Fibroblast of skin of abdomen (primary cell): ENCODE results near the gene BEND3. TPM values are rescaled to one million over a fixed set of nuclear protein-coding genes. Genes with fewer than 3 reads are reported as not detected.
"Not testable (repeated sequence)": the region's sequence is repeated elsewhere in the genome, so short reads cannot be mapped to it uniquely, and the experiment has no call there.

ENCODE experiments used
- DNase-seq: peaks from one replicate; pipeline ENCODE4 v3.0.0-alpha.2; 2013
- polyA plus RNA-seq, 2 experiments: library from polyadenylated mRNA; unstranded; fragments of 120-200 nt; gene quantifications; one replicate each; pipeline ENCODE4 v1.2.1, GENCODE V29; 2013; ENCODE audit not compliant: insufficient read length in 2 of 2

BEND3 gene
- 3.0 TPM for polyA plus RNA-seq (2013, experiment 1 of 2; ENCODE audit: insufficient read length)
- polyA plus RNA-seq (2013, experiment 2 of 2; ENCODE audit: insufficient read length): 2.6 TPM

DNA sequence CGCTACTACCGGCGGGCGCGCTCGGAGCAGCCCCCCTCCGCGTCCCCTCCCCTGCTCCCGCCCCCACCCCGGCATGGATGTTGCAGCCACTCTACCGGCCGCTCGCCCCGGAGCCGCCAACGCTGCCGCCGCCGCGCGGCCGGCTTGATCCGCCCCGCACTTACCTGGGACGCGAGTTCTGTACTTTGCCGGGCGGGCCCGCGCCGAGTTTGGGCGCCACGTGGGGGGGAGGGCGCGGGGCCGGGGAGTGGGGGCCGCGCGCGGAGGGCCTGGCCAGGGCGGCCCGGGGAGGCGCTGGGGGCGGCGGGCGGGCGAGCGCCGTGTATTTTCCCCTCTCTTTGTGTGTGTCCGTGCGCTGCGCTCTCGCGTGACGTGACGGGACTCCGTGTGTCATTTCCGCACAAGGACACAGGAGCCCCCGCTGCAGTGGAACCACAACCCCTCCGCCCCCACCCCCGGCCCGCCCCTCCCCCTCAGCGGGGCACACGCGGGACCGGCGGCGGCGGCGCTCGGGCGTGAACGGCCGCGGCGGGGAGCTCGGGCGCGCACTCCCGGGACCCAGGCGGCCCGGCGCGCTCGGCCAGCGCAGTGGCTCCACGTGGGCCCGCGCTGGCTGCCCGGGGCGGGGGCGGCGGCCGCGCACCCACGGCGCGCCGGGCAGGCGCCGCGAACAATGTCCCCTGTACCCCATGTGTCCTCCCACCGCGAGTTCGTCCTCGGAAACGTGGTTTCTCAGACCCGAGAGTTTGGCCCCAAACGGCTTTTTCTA, at the start of gene BEND3:
Gene BEND3, minus strand, starts transcription at position 590 of the 769 bp plus-strand sequence. CDS start 16,230 bp downstream, outside the sequence.
- peak; percentile 29 for DNase-seq

DNA sequence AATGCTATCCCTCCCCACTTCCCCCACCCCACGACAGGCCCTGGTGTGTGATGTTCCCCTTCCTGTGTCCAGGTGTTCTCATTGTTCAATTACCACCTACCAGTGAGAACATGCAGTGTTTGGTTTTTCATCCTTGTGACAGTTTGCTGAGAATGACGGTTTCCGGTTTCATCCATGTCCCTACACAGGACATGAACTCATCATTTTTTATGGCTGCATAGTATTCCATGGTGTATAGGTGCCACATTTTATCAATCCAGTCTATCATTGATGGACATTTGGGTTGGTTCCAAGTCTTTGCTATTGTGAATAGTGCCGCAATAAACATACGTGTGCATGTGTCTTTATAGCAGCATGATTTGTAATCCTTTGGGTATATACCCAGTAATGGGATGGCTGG, 49.0 kb upstream of the BEND3 start:
- DNase-seq: not testable (repeated sequence)

DNA sequence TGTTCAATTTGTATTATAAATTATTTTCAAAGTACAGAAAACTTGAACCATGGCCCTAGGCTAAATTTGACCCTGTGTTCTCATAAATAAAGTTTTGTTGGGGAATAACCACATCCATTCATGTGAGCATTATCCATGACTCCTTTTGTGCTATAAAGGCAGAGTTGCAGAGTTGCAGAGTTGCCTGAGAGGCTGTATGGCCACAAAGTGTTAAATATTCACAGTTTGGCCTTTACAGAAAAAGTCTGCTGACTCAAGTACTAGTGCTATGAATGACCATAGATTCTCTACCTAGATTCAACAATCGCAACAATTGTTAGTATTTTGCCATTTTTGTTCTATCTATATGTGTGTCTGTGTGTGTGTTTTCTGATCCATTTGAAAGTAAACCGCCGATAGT, 46.2 kb upstream of the BEND3 start:
- DNase-seq: no peak

DNA sequence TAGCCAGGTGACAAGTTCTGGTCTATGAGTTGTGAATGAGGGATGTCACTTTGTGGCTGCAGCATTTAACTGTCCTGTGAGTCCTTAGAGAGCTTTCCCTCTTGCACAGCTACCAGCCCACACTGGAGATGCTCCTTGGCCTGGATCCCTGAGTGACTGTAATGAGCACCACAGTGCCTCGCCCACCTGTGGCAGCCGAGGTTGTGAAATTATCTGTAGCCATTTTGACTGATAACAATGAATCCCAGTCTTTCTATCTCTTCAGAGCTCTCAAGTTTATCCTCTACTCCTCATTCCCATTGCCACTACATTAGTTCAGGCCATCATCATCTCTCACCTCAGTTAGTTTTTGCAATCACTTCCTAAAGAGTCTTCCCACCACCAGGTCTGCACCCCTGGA, 41.3 kb upstream of the BEND3 start:
- DNase-seq: no peak

DNA sequence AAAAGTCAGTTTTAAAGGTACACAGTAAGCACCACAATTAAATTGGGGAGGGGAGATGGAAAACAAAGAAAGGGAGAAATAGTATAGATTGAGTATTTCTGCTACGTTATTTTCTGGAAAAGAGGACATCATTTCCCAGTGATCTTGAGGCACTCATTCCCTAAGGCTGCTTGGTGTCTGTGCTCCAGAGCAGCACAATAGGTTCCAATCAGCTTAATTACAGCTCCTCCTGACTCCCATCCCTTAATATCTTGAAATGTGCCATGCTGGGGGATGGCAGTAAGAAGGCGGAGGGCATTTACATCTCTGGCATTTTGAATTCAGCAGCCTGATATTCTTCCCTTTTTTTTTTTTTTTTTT, 39.5 kb upstream of the BEND3 start:
- DNase-seq: no peak

DNA sequence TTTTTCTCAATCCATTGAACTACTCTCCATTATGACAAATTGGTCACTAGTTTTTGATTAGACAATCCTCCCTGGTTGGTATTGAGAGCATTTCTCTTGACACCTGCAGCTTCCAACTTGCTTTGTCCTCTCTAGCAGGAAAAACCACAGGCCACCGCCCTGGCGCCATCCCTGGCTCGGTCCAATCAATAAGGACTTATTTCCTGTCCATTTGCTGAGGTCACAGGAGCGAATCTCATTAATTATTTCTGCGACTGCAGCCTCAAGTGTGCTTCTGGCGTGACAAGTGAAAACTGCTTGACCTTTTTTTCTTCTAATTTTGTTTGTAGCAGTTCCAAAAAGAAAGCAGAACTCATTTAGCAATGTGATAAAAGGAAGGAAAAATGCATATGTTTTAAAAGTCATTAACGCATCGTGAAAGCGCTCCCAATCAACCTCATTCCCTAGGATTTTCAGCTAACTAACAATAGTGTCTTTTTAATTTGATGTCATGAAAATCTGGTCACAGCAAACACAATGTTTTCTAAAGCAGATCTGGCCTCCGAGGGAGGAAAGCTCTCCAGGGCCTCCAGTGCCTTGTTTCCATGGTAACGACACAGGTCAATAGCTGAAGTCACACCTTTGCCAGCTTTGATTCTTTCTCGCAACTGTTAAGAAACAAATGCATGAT, 39.0 kb upstream of the BEND3 start:
- no peak for DNase-seq

DNA sequence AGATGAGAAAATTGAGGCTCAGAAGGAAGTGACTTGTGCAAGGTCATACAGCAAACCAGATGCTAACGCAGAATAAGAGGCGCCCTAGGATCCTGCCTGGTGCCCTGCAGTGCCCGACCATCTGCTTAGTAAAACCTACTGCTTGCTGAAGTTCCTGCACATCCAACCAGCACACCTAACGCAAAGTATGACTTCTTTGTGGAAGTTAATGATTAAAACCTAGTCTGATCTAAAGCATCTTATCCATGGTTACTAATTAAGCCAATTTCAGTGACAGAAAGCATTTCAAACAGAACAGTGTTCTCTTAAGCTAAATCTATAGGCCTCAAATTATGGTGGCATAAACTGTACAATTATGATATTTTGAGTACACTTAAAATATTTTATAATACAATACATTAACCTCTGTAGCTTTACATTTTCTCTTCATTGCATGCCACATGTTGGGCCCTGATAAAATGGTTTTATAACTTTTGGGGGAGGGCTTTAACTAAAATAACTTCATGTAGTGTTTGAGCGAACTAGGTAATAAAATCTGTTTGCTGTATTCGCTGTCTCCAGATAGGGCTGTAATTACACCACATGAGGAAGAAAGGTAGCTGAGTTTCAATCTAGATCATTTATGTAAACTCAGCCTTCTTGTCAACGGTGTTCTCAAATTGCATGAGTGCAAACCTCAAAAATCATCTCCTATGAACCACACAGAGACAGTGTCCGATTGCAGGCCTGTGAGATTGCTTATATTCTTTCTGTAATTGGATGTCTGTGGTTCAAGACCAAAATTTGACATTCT, 37.5 kb upstream of the BEND3 start:
- peak; percentile 8 for DNase-seq

DNA sequence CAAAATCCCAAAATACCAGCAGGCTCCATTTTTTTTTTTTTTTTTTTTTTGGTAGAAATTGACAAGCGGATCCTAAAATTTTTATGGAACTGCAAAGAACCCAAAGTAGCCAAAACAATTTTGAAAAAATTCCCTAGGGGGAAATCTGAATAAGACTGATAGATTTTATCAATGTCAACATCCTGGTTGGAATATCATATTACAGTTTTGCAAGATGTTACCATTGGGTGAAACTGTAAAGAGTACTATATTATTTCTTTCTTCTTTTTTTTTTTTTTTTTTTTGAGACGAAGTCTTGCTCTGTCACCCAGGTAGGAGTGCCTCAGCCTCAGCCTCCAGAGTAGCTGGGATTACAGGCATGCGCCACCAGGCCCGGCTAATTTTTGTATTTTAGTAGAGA, 29.4 kb upstream of the BEND3 start:
- no peak for DNase-seq

DNA sequence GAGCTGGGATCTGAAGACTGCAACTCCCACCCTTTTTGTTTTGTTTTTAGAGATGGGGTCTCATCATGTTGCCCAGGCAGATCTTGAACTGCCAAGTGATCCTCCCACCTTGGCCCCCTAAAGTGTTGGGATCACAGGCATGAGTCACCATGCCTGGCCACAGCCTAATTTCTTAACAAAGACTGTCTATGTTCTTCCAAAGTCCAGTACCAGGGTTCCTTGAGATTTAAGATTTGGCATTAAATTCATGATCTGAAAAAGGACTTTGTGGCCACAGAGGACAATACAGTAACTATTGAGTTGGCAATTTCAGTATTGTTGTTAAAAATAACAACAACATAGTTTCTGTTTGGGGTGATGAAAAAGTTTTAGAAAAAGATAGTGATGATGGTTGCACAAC, 28.7 kb upstream of the BEND3 start:
- DNase-seq: no peak

DNA sequence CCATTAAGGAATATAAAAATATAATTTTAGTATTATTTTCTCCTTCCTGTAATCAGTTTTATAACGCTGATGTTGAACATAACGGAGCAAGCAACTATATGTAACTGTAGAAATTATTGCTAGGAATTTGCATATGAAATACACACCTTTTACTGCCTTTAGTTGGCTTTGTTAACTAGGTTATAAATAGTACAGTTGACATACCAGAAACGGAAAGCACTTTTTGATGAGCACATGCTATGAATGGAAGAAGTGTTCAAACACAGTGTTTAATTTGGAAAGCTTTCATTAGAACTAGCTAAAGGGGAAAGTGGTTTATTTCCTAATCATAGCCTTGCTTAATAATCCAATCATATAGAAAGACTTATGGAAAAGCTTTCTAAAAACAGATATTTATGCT, 25.3 kb upstream of the BEND3 start:
- no peak for DNase-seq

DNA sequence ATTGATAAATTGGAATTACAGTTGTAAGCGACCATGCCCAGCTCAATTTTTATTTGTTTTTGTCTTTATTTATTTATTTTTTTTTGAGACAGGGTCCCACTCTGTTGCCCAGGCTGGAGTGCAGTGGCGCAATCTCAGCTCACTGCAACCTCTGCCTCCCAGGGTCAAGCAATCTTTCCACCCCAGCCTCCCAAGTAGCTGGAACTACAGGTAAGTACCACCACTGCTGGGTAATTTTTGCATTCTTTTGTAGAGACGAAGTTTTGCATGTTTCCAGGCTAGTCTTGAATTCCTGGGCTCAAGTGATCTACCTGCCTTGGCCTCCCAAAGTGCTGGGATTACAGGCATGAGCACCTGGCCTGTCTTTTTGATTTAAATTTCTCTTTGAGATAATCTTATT, 21.0 kb upstream of the BEND3 start:
- not testable (repeated sequence) for DNase-seq

DNA sequence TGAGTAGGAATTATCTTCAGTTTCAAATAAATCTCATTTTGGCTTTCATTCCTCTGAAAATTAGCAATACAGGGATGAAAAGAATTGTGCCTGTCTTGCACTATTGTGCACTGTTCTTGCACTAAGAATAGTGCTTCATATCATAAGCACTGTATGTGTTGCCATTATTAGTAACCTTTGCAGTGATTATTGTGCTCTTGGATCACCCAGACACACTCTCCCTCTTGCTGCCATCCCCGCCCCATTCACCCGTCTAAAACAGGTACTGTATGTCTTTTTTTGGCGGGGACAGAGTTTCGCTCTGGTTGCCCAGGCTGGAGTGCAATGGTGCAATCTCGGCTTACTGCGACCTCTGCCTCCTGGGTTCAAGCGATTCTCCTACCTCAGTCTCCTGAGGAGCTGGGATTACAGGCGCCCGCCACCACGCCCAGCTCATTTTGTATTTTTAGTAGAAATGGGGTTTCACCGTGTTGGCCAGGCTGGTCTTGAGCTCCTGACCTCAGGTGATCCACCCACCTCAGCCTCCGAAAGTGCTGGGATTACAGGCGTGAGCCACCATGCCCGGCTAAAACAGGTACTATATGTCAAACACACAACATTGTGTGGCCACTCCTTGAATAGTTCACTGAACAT, 19.8 kb upstream of the BEND3 start:
- DNase-seq: not testable (repeated sequence)

DNA sequence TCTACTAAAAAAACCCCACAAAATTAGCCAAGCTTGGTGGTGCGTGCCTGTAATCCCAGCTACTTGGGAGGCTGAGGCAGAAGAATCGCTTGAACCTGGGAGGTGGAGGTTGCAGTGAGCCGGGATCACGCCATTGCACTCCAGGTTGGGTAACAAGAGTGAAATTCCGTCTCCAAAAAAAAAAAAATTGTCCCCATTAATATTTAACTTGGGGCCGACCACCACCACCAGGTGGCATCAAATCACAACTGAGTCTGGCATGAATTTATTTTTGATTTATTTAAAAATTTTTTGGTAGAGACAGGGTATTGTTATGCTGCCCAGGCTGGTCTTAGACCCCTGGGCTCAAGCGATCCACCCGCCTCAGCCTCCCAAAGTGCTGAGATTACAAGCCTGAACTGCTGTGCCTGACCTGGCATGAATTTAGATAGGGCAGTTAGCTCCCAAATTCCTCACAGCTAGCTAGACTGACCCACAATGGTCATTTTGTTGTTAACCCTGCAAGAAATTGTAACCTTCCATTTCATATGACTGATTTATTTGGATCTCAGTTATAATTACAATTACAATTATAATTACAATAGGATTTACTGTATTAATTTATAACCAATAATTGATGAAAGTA, 17.1 kb upstream of the BEND3 start:
- no peak for DNase-seq

DNA sequence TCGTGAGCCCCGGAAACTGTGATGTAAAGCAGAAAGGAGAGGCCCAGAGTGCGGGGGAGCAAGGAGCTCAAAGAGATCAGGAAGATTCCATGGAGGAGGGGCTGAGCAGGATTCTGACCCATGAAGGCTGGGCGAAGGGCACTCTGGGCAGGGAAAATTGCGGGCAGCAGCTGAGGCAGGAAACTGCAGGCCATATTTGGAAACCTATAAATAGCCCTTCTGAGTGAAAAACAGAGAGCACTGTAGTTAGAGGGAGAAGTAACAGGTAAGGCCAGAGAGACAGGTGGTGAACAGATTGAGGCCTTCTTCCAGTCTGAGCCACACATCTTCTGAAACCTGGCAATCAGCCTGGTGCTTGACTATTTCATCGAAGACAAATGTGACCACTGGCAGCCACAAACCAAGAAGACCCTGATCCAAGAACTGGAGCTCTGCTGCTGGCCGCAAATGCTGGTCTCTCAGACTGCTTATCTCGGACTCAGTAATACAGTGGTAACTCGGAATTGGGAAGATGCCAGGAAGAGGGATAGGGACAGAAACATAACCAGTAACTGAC, 14.1 kb upstream of the BEND3 start:
- DNase-seq: peak; percentile 16

DNA sequence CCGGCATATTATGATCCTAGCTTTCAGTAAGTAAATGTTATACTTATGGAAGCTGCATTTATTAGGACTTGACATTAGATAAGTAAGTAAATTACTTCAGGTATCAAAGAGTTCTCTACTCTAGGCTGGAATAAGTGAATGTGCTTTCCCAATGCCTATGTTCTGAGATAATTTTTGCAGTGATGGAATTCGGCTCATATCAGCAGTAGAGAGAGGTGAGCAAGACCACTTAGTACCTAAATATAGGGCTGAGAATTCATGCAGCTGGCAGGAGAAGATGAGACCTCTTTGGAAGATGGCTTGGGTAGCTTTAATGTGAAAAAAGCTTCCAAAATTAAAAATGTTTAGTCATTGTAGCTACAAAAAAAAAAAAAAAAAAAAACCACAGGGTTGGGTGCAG, 13.3 kb upstream of the BEND3 start:
- DNase-seq: peak; percentile 20

DNA sequence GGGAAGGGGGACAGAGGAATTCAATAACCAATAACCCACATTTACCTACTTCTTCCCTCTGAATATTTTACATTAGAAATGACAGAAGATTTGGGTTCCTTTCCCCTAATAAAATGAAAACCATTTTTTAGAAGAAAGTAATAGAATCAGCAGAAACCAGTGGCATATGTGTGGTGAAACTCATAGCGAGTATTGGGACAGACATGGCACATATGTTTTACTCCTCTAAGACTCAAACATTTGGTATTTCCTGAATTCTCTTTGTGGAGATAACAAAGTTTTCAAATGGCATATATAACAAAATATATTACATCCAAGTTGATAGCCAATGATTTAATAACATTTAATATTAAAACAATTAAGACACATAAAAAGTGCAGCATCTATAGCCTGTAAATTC, 12.9 kb upstream of the BEND3 start:
- peak; percentile 62 for DNase-seq

DNA sequence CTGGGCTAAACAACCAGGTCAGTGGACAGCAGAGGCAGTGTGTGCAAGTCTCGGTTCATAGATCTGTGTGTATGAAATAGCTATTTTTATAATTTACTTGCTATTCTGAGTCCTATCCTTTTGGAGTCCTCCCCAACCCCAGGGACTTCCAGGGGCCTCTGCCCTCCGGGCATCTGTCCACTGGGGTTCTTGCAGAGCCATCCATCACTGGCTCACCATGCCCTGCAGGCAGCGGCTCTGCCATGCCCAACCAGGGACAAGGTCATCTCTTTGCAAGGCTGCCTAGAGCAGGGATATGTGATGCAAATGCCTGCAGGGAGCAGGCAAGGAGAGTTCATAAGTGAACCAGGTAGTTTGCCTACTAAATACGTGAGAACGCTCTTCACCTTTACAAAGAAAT, 10.5 kb upstream of the BEND3 start:
- DNase-seq: no peak

DNA sequence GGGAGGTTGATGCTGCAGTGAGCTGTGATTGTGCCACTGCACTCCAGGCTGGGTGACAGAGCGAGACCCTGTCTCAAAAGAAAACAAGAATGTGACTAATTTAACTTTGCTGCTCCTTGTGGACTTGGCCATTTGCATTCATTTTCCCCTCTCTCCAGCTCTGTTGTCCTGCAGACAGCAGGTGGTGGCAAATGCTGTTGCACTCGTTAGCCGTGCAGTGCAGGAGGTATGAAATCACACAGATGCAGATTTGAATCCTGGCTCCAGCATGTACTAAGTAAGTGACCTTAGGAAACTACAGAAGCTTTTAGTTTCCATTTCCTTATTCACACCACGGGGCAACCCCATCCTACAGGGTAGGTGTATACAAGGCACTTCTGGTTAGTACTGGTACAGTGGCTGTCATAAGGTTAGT, 9.6 kb upstream of the BEND3 start:
- no peak for DNase-seq

DNA sequence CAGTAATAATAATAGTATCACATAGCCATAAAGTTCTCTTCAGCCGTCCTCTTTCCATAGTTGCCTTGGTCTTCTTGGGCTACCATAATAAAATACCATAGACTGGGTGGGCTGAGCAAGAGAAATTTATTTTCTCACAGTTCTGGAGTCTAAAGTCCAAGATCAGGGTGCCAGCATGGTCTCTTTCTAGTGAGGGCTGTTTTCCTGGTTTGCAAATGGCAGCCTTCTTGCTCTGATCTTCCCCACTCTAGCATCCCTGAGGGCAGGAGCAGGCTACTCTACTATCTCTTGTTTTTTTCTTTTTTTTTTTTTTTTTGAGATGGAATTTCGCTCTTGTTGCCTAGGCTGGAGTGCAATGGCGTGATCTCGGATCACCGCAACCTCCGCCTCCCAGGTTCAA, 8.2 kb upstream of the BEND3 start:
- no peak for DNase-seq

DNA sequence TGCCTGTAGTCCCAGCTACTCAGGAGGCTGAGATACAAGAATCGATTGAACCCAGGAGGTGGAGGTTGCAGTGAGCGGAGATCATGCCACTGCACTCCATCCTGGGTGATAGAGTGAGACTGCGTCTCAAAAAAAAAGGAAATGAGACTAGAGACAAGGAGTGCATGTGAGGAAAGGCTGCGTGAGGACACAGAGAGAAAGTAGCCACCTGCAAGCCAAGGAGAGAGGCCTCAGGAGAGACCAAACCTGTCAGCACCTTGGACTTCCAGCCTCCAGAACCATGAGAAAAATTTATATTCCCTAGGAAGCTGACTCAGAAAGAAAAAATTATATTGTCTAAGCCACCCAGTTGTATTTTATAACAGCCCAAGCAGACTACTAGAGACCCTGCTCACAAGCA, 7.4 kb upstream of the BEND3 start:
- peak; percentile 27 for DNase-seq

DNA sequence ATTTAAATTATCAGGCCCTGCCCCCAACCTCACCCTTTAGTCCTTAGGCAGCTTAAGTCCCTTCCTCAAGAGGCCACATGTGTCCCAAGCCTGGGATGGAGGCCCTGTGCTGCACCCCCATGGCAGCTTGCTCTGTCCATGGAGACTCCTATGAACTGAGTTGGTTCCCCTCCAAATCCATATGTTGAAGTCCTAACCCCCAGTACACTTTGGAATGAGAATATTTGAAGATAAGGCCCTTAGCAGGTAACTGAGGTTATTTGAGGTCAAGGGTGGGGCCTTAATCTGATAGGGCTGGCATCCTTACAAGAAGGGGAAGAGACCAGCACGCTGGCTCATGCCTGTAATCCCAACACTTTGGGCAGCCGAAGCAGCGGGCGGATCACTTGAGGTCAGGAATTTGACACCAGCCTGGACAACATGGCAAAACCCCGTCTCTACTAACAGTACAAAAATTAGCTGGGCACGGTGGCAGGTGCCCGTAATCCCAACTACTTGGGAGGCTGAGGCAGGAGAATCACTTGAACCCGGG, 6.7 kb upstream of the BEND3 start:
- no peak for DNase-seq

DNA sequence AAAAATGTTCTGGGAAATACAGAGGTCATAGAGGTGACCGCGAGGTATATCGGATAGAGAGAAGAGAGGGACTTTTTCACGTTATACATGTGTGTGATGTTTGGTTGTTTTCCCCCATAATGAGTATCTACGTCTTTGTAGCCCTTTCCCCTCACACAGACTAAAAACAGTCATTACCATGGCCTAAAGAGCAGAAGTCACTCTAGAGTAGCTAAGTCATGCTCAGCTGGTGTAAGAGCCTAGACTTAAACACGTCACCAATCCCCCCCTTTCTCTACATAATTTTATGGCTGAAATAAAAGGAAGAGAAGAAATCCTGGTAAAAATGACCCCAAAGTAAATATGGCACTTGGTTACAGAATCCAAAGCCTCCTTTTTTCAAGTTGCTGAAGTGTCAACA, 6.0 kb upstream of the BEND3 start:
- no peak for DNase-seq
